Activated naive CD4-positive, alpha-beta T cell treated with anti-CD3 and anti-CD28 coated beads for 36 hours (primary cell): ENCODE data around the gene CCDC188. TPM values are rescaled to one million over a fixed set of nuclear protein-coding genes. Genes with fewer than 3 reads are reported as not detected.

Source experiments
- CTCF ChIA-PET: fragments of 350-600 bp; sonication (Branson Sonifier 250); formaldehyde crosslinking; loops from one replicate; lab custom pipeline; 2021; ENCODE audit warnings: antibody characterized with exemption; lab: Charles Lee
- DNase-seq: peaks from one replicate; pipeline ENCODE4 v3.0.0-alpha.2; 2020
- H3K27ac Mint-ChIP-seq: one replicate; pipeline ENCODE4 v1.8.0; 2021; ENCODE audit warnings: mild to moderate bottlenecking, mixed read lengths
- H3K27me3 Mint-ChIP-seq: one replicate; pipeline ENCODE4 v1.8.0; 2021; ENCODE audit warnings: low read depth, mixed read lengths
- H3K36me3 Mint-ChIP-seq: one replicate; pipeline ENCODE4 v1.8.0; 2021; ENCODE audit warnings: low read depth, mixed read lengths
- H3K4me1 Mint-ChIP-seq: one replicate; pipeline ENCODE4 v1.8.0; 2021; ENCODE audit warnings: low read depth, mixed read lengths
- H3K4me3 Mint-ChIP-seq: one replicate; pipeline ENCODE4 v1.8.0; 2021; ENCODE audit warnings: mild to moderate bottlenecking, moderate library complexity, mixed read lengths
- H3K9me3 Mint-ChIP-seq: one replicate; pipeline ENCODE4 v1.8.0; 2021; ENCODE audit warnings: mixed read lengths
- intact Hi-C: fragments of 100-400 bp; cut with micrococcal nuclease; formaldehyde crosslinking; loops from one replicate; pipeline ENCODE4 v1.15.1; 2023
- total RNA-seq, 2 experiments: library from RNA; stranded (reverse); gene quantifications; one replicate each; pipeline ENCODE4 v1.2.3, GENCODE V29; 2021

CCDC188 gene
- total RNA-seq, 2 experiments from 2014 or later = not detected

DNA sequence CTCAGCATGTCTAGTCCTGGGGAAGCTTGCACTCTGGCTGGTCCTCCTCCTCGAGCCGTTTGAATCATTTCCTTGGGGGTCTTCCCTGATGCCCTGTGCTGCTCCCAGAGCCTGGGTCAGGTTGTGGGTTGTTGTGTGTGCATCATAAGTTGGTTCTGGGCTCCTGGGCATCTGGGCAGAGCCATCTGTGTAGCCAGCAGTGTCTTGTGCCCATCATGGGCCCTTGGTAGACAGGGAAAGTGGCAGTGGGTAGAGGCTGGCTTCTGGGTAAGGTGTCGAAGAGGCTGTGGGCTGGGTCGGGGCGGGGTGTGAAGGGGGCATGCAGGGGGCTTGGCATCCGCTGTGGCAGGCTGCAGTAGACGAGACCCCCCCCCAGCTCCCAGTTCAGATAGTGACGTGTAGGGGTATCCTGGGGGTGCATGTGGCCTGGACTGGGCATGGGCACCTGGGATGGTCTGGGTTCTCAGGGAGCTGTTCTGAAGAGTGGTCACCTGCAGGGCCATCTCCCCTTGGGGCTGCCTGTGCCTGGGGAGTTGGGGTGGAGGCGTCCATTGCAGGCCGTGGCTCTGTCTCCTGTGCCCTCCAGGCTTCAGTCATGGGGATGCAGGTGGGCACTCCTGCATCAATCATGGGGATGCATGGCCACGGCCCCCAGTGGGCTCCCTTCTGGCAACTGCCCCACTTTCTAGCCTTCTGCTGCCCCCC is 26.6 kb downstream of the CCDC188 start:
- H3K27me3 Mint-ChIP-seq = no peaks in the 10 kb centered on the region
- DNase-seq = no peak
- CTCF ChIA-PET = interaction anchor here (0.6 kb wide), 1 partner anchor 45 kb away, joined by 3 read pairs; no protein-coding TSS in a partner anchor
- H3K36me3 Mint-ChIP-seq = peaks cover 31% of the 10 kb centered on the region
- H3K4me1 Mint-ChIP-seq = peaks cover 35% of the 10 kb centered on the region
- no peak overlapping the region for H3K27ac Mint-ChIP-seq
- intact Hi-C loops = no loop called here
- no peak overlapping the region for H3K4me3 Mint-ChIP-seq
- H3K9me3 Mint-ChIP-seq = no peaks in the 10 kb centered on the region

DNA sequence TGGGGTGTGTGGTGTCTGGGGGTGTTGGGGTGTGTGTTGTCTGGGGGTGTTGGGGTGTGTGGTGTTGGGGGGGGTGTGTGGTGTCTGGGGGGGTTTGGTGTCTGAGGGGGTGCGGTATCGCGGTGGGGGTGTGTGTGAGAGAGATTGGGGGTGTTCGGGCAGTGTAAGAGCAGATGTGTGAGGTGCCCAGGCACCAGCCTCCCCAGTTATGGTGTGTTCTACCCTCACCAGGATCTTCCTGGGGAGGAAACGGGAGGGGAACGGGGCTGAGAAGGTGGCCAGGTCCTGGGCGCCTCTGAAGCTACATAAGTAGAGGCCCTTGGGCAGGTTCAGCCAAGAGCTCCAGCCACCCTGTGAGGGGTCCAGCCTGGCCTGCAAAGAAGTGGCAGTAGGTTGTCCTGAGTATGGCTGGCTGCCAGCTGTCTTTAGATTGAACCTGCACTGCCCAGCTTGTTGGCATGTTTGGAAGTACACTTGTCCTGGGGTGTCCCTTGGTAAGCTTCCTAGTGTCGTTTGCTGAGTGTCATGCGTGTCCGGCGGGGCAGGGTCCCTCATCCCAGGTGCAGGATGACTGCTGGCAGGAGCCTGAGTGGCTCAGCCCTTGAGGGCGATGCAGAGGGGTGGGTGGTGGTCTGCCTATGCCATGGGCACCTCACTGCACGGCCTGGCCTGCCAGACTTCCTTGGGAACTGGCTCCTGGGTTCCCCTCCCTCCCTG is 27.3 kb downstream of the CCDC188 start:
- Mint-ChIP-seq H3K9me3 (no peaks in the 10 kb centered on the region), H3K4me3 (no peak overlapping the region), H3K36me3 (peaks cover 36% of the 10 kb centered on the region), H3K27me3 (no peaks in the 10 kb centered on the region), H3K4me1 (peaks cover 34% of the 10 kb centered on the region), H3K27ac (no peak overlapping the region)
- no peak for DNase-seq
- CTCF ChIA-PET = no interaction called here
- intact Hi-C loops = no loop called here

DNA sequence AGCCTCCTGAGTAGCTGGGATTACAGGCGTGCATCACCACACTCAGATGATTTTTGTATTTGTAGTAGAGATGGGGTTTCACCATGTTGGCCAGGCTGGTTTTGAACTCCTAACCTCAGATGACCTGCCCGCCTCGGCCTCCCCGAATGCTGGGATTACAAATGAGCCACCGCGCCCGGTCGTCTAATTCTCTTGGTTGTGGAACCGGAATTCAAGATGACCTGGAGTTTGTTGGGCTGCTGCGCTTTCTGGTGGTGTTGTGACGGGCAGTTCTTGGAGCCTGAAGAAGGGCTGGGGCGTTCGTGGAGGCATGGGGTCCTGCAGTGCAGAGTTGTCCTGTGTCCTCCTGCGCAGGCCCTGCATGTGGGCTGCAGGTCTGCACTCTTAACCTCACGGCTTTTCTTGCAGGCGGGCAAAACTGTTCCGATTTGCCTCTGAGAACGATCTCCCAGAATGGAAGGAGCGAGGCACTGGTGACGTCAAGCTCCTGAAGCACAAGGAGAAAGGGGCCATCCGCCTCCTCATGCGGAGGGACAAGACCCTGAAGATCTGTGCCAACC is 28.9 kb downstream of the CCDC188 start:
- H3K27me3 Mint-ChIP-seq = no peaks in the 10 kb centered on the region
- peaks cover 35% of the 10 kb centered on the region for H3K4me1 Mint-ChIP-seq
- no peak for DNase-seq
- CTCF ChIA-PET = interaction anchor here (0.8 kb wide), 1 partner anchor 11 kb away, joined by 3 read pairs; no protein-coding TSS in a partner anchor
- no peaks in the 10 kb centered on the region for H3K9me3 Mint-ChIP-seq
- intact Hi-C loops = no loop called here
- no peak overlapping the region for H3K4me3 Mint-ChIP-seq
- H3K36me3 Mint-ChIP-seq = peaks cover 38% of the 10 kb centered on the region
- H3K27ac Mint-ChIP-seq = peak overlapping the region; percentile 9

DNA sequence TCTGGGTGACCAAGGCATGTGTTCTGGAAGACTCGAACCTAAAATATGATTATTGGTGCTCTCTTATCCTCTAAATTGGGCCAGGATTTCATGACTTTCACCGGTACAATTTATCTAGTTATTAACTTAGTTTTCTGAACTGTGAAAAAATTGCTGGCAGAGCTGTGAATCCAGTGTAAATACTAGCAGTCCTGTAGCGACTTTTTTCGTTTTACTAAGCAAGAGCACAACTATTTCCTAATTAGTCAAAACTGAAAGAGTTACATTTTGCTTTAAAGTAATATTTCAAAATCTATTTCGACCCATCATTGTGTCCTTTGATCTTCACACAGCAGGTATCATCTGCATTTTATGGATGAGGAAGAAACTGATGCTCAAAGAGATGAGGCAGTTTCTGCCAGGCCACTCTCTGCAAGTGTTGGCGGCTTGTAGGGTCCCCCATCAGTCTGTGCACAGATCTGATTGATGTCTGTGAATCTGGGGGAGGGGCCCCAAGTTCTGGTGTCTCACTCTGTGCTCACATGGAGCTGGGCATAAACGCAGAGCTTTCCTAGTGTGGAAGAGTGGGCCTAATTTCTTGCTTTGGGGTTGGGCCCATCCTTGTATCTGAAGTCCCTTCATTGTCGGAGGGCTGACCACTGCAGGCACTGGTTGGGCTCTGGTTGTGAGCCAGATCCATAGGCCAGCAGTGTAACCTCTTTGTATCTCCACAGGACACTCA is 32.4 kb downstream of the CCDC188 start:
- Mint-ChIP-seq H3K4me3 (peak overlapping the region; percentile 90), H3K27ac (peak overlapping the region; percentile 94), H3K9me3 (no peaks in the 10 kb centered on the region), H3K27me3 (no peaks in the 10 kb centered on the region), H3K4me1 (peaks cover 53% of the 10 kb centered on the region), H3K36me3 (peaks cover 46% of the 10 kb centered on the region)
- DNase-seq = no peak
- intact Hi-C loops = loop anchor here (2.0 to 10.0 kb wide), 4 partner anchors 150 to 686 kb away; partner anchors contain the start of genes GNB1L, HIRA, KLHL22 and MRPL40
- CTCF ChIA-PET = interaction anchor here (0.5 to 2.0 kb wide), 3 partner anchors 11 to 50 kb away, joined by 3 to 11 read pairs (median 5); no protein-coding TSS in a partner anchor

DNA sequence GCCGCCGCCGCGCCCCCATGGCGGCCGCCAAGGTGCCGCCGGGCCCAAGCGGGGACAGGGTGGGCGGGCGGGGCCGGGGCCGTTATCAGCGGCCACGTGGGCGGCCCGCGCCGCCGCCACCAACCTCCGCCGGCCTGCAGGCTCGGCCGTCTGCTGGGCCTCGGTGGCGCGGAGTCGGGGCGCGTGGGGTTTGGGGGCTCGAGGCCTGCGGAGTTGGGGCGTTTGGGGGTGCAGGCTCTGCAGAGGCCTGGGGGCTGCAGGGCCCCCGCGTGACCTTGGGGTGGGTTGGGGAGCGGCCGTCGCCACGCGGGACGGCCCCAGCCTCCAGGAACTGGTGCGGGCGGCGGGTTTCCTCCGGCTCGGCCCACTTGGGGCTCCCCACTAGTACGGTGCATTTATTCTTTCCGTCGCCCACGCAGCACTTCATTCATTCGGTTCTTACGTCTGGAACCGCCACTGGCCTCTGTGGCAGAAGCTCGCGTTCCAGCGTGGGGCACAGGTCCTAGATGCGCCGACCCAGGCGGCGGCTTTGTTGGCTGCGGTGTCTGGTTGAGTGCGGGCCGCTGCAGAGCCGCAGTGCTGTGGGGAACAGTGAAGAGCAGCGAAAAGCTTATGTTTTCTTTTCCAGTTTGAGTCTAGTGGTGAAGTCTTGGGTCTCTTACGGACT is 33.1 kb downstream of the CCDC188 start:
- CTCF ChIA-PET = interaction anchor here (0.5 to 1.9 kb wide), 4 partner anchors 12 to 49 kb away, joined by 3 to 5 read pairs (median 4); no protein-coding TSS in a partner anchor
- Mint-ChIP-seq H3K4me1 (peaks cover 53% of the 10 kb centered on the region), H3K36me3 (peaks cover 46% of the 10 kb centered on the region)

DNA sequence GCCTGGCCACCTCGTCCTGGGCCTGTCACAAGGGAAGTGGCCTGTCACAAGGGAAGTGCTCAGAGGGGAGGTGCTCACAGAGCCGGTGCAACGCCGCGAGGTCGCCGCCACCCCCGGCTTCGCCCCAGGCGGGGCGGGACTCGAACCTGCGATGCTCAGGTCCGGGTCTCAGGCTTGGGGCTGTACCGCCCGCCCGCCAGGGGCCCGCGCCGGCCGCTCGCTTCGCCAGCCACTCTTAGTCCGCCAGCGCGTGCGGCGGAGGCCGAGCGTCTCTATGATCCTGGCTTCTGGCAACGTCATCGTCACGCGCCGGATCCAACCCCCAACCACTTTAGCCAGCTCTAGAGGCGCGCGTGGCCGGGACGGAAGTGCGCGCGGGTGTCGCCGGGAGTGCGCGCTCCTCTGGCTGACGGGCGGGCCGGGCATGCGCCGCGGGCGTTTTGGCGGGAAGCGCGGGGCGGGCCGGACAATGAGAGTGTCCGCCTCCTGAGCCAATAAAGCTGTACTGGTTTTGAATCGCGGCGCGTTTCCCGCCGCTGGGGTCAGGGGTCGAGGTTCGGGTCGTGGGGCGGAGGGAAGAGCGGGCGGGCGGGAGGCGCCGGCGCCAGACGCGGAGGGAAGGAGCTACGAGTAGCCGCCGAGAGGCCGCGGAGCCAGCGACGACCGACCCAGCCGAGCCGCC is 33.8 kb downstream of the CCDC188 start, which contains the start of gene TRMT2A:
Gene TRMT2A (minus strand): TSS at position 276 of the 682 bp plus-strand sequence. CDS start 320 bp downstream, outside the sequence.
- peak within 1 kb of the TSS; percentile 94 for H3K27ac Mint-ChIP-seq
- H3K4me3 Mint-ChIP-seq = peak within 1 kb of the TSS; percentile 91
- peaks cover 41% of the 10 kb centered on the region for H3K36me3 Mint-ChIP-seq
- CTCF ChIA-PET = interaction anchor here (0.9 to 1.9 kb wide), 2 partner anchors 12 to 16 kb away, joined by 3 to 5 read pairs; no protein-coding TSS in a partner anchor
- no peaks in the 10 kb centered on the region for H3K27me3 Mint-ChIP-seq
- intact Hi-C loops = loop anchor here (1.0 to 10.0 kb wide), 10 partner anchors 14 to 685 kb away; partner anchors contain the start of genes ARVCF, DGCR8, GNB1L and HIRA
- DNase-seq = peak; percentile 98
- peaks cover 49% of the 10 kb centered on the region for H3K4me1 Mint-ChIP-seq
- H3K9me3 Mint-ChIP-seq = no peaks in the 10 kb centered on the region

More for the DNA sequence above, 33.1 kb downstream of the CCDC188 start:
- Mint-ChIP-seq H3K27ac (peak overlapping the region; percentile 94), H3K27me3 (no peaks in the 10 kb centered on the region), H3K9me3 (no peaks in the 10 kb centered on the region), H3K4me3 (peak overlapping the region; percentile 90)
- DNase-seq = peak; percentile 93
- intact Hi-C loops = loop anchor here (1.0 to 10.0 kb wide), 11 partner anchors 13 to 685 kb away; partner anchors contain the start of genes ARVCF, DGCR8, GNB1L and HIRA

DNA sequence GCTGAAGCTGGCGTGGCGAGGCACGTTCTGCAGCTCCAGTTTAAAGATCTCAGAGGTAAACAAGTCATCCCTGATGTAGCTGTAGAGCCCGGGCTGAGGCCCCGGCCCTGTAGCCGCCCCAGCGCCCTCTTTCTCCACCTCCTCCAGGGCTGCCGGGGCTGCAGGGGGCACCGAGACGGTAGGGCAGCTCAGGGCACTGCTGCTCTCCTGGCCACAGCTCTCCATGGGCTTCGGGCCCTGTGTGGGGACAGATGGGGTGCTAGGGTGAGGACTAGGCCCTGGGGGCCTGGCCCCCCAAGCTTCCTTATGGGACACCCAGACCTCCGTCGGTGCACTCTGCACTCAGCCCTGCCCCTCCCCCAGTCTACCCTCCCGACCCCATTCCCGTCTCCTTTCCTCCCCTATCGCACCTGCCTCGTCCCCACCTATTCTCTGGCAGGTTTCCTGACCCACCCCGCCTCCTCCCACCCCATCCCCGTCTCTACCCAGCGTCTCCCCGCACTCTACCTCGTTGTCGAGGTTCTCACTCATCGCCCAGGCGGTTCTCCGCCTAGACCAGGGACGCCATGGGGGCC is 34.4 kb downstream of the CCDC188 start:
- CTCF ChIA-PET = interaction anchor here (0.9 to 1.9 kb wide), 2 partner anchors 13 to 15 kb away, joined by 3 to 5 read pairs; no protein-coding TSS in a partner anchor
- Mint-ChIP-seq H3K4me3 (peak overlapping the region; percentile 91), H3K36me3 (peaks cover 39% of the 10 kb centered on the region), H3K27ac (peak overlapping the region; percentile 91), H3K9me3 (no peaks in the 10 kb centered on the region), H3K4me1 (peaks cover 49% of the 10 kb centered on the region), H3K27me3 (no peaks in the 10 kb centered on the region)
- DNase-seq = no peak
- intact Hi-C loops = loop anchor here (2.0 to 10.0 kb wide), 5 partner anchors 14 to 684 kb away; partner anchors contain the start of genes GNB1L, HIRA, KLHL22 and MRPL40

DNA sequence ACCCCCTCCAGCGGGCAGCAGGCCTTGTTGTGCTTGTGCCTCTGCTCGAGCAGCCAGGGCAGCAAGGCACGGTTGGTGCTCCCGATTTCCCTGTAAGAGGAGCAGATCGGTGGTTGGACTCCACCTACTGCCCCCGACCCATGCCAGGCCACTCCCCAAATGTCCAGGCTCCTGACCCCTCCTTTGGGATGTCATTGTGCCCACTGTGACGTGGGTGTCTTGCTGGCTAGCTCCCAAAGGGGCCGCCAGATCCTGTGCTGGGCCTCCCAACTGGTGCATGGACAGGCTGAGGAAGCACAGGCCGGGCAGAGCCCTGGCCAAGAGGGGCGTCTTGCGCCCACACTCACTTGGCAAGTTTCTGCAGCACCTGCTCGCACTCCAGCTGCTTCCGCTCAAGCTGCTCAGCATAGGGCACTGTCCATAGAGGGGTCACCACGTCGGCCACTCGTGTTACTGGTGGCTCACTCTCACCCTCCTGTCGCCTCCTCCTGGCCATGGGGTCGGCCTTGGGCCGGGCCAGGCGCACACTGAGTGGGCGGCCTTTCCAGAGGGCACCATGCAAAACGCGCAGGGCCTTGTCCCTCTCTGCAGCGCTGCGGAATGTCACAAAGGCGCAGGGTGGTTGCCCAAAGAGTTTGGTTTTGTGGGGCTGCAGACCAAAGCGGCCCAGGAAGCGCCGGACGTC is 35.0 kb downstream of the CCDC188 start, which contains the start of gene RANBP1:
Gene RANBP1 (plus strand): TSS at position 414 of the 685 bp plus-strand sequence. CDS start 81 bp downstream, at position 495.
- Mint-ChIP-seq H3K4me1 (peaks cover 49% of the 10 kb centered on the region), H3K27me3 (no peaks in the 10 kb centered on the region), H3K4me3 (peak within 1 kb of the TSS; percentile 91), H3K27ac (peak within 1 kb of the TSS; percentile 91), H3K36me3 (peaks cover 40% of the 10 kb centered on the region), H3K9me3 (no peaks in the 10 kb centered on the region)
- CTCF ChIA-PET = interaction anchor here (1.1 to 1.9 kb wide), 2 partner anchors 13 to 14 kb away, joined by 3 to 5 read pairs; no protein-coding TSS in a partner anchor
- no peak for DNase-seq
- intact Hi-C loops = loop anchor here (2.0 to 10.0 kb wide), 5 partner anchors 15 to 684 kb away; partner anchors contain the start of genes GNB1L, HIRA, KLHL22 and MRPL40

DNA sequence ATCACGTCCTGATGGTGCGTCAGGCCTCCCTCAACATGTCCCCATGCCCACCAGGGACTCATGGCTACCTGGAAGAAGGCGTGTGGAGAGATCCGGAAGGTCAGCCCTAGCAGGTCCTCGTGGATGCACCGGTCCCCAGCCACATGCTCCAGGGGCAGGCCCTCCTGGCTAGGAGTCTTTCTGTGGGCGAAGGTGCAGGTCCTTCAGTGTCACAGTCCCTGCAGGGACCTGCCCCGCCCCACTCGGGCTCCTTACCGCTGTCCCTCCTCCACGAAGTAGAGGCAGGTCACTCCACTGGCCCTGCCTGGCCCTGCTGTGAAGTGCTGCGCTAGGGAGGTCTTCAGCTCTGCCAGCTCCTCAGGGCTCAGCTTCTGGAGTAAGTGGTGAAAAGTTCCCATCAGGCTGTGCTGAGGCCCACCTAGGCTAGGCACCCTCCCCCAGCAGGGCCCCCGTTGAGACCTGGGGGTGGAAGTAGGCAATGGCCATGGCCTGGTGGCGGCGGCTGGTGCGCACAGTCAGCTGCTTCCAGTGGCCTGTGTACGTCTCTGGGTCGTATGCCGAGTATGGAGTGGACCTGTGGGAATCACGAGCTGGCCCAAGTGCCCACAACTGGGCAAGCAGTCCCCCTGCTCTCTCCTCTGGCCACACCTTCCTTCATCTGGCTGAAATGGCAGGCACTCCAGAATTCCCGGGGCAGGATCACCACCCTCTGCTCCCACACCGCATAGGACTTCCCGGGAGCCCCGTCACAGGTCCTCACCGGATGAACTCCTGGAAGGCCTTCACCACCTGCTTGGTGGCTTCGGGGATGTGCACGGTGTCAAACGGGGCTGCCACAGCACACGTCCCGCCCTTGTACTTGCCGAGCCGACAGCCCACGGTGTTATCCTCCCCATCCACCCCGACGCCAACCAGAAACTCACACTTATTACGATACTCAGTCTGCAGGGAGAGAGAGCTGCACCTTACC is 36.1 kb downstream of the CCDC188 start:
- peak overlapping the region; percentile 63 for H3K4me3 Mint-ChIP-seq
- no peak for DNase-seq
- no peaks in the 10 kb centered on the region for H3K9me3 Mint-ChIP-seq
- CTCF ChIA-PET = interaction anchor here (1.1 kb wide), 1 partner anchor 14 kb away, joined by 3 read pairs; no protein-coding TSS in a partner anchor
- H3K27me3 Mint-ChIP-seq = no peaks in the 10 kb centered on the region
- intact Hi-C loops = loop anchor here (5.0 to 10.0 kb wide), 3 partner anchors 260 to 682 kb away; partner anchors contain the start of genes GNB1L, HIRA, KLHL22 and MRPL40
- H3K36me3 Mint-ChIP-seq = peaks cover 33% of the 10 kb centered on the region
- H3K4me1 Mint-ChIP-seq = peaks cover 42% of the 10 kb centered on the region
- H3K27ac Mint-ChIP-seq = peak overlapping the region; percentile 76
